H1 (cell line): ENCODE data around the gene DIAPH2.

Experiments used
- ATF3 ChIP-seq: IDR thresholded peaks from 2 replicates; pipeline ENCODE4 v1.6.1; 2011; ENCODE audit warnings: low read depth, mild to moderate bottlenecking, low read length; ENCODE audit not compliant: insufficient read depth
- BACH1 ChIP-seq: IDR thresholded peaks from 2 replicates; pipeline ENCODE4 v1.6.1; 2012; ENCODE audit warnings: low read length, improper control_type of control experiment
- BCL11A ChIP-seq, 2 experiments: IDR thresholded peaks; one replicate each; pipeline ENCODE4 v1.6.1; 2011; ENCODE audit warnings: low read depth in 2 of 2, low read length in 2 of 2, mild to moderate bottlenecking in 2 of 2
- CTCF ChIP-seq, 3 experiments: IDR thresholded peaks; 1 replicate in 2 of 3; 2 replicates in 1 of 3; pipeline versions ENCODE4 v1.5.1 to v1.6.1; 2011; ENCODE audit warnings: low read length in 3 of 3, mild to moderate bottlenecking in 3 of 3, inconsistent platforms in 2 of 3, low read depth in 1 of 3, moderate library complexity in 1 of 3; ENCODE audit not compliant: insufficient read depth in 1 of 3; ENCODE audit errors: control extremely low read depth in 1 of 3
- E2F6 ChIP-seq: IDR thresholded peaks from 2 replicates; pipeline ENCODE4 v1.6.1; 2012; ENCODE audit warnings: inconsistent platforms
- GABPA ChIP-seq: IDR thresholded peaks from 2 replicates; pipeline ENCODE4 v1.6.1; 2011; ENCODE audit warnings: mild to moderate bottlenecking, low read length, moderate library complexity, borderline replicate concordance; ENCODE audit not compliant: insufficient read depth
- JUND ChIP-seq: IDR thresholded peaks from 2 replicates; pipeline ENCODE4 v1.6.1; 2011; ENCODE audit warnings: mild to moderate bottlenecking, improper control_type of control experiment, low read length
- MAX ChIP-seq: IDR thresholded peaks from 2 replicates; pipeline ENCODE4 v1.6.1; 2012; ENCODE audit warnings: inconsistent platforms
- NANOG ChIP-seq: IDR thresholded peaks from 2 replicates; pipeline ENCODE4 v1.6.1; 2011; ENCODE audit warnings: low read length, low read depth, mild to moderate bottlenecking, inconsistent platforms; ENCODE audit not compliant: insufficient read depth, poor library complexity, severe bottlenecking
- POLR2A ChIP-seq, 2 experiments: IDR thresholded peaks; 1 replicate in 1 of 2; 2 replicates in 1 of 2; pipeline ENCODE4 v1.6.1; 2011; ENCODE audit warnings: low read depth in 2 of 2, low read length in 2 of 2, mild to moderate bottlenecking in 2 of 2; ENCODE audit errors: control extremely low read depth in 1 of 2
- SIN3A ChIP-seq, 2 experiments: IDR thresholded peaks in 1 of 2; conservative IDR thresholded peaks in 1 of 2; 2 replicates each; pipeline ENCODE4 v1.6.1; 2011 to 2012; ENCODE audit warnings: low read length in 2 of 2, improper control_type of control experiment in 1 of 2, low read depth in 1 of 2, mild to moderate bottlenecking in 1 of 2
- SP2 ChIP-seq: IDR thresholded peaks from 2 replicates; pipeline ENCODE4 v1.6.1; 2012; ENCODE audit warnings: mild to moderate bottlenecking, low read length, inconsistent platforms
- TAF1 ChIP-seq: IDR thresholded peaks from 2 replicates; pipeline ENCODE4 v1.6.1; 2011; ENCODE audit warnings: mild to moderate bottlenecking, low read depth, low read length
- YY1 ChIP-seq: IDR thresholded peaks from 2 replicates; pipeline ENCODE4 v1.6.1; 2011; ENCODE audit warnings: low read depth, mild to moderate bottlenecking, low read length

- no peak for TF ChIP-seq SP2
- no peak for TF ChIP-seq BACH1
- no peak for TF ChIP-seq TAF1
- TF ChIP-seq CTCF (IDR thresholded peaks at IDR 0.05; ENCODE audit: control extremely low read depth in 1 of 3, insufficient read depth in 1 of 3, low read depth in 1 of 3, low read length in 3 of 3) = no peak
- no peak for TF ChIP-seq GABPA
- no peak for TF ChIP-seq YY1
- TF ChIP-seq SIN3A (conservative IDR thresholded peaks at IDR 0.05 in 1 of 2, IDR thresholded peaks at IDR 0.05 in 1 of 2; ENCODE audit: low read depth in 1 of 2, low read length in 2 of 2) = no peak
- TF ChIP-seq JUND = no peak
- TF ChIP-seq POLR2A (IDR thresholded peaks at IDR 0.05; ENCODE audit: control extremely low read depth in 1 of 2, low read depth in 2 of 2, low read length in 2 of 2) = no peak
- no peak for TF ChIP-seq BCL11A (IDR thresholded peaks at IDR 0.05; ENCODE audit: low read depth in 2 of 2, low read length in 2 of 2)
- TF ChIP-seq ATF3 = no peak
- TF ChIP-seq E2F6 = no peak
- no peak for TF ChIP-seq MAX
- no peak for TF ChIP-seq NANOG
Measured at GRCh38 chrX:97065066-97065465, 380.4 kb downstream of the DIAPH2 start.
